Left hindlimb (tissue), 1 donor: ENCODE data around the gene GARNL3.

ENCODE experiments used
- DNase-seq: peaks from one replicate; pipeline ENCODE4 v3.0.0-alpha.2; 2018

Gene GARNL3

DNA sequence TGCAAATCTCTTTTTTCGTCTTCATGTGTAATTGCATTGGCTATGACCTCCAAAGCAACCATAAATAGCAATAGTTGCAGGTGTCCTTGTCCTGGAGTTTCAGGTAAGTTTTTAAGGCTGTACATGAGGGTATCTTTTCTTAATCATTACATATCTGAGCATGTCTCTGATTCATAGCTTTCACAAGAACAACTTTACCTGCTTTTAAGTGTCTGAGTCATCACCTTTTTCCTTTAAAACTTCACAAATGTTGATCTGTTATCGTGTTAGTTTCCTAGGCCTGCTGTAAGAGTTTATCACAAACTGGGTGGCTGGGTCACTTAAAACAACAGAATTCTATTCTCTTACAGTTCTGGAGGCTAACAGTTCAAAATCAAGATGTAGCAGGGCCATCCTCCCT is 13.8 kb downstream of the GARNL3 start:
- DNase-seq: no peak

GRCh38 chr9:127279717-127280285 is 15.2 kb downstream of the GARNL3 start:
- no peak for DNase-seq

DNA sequence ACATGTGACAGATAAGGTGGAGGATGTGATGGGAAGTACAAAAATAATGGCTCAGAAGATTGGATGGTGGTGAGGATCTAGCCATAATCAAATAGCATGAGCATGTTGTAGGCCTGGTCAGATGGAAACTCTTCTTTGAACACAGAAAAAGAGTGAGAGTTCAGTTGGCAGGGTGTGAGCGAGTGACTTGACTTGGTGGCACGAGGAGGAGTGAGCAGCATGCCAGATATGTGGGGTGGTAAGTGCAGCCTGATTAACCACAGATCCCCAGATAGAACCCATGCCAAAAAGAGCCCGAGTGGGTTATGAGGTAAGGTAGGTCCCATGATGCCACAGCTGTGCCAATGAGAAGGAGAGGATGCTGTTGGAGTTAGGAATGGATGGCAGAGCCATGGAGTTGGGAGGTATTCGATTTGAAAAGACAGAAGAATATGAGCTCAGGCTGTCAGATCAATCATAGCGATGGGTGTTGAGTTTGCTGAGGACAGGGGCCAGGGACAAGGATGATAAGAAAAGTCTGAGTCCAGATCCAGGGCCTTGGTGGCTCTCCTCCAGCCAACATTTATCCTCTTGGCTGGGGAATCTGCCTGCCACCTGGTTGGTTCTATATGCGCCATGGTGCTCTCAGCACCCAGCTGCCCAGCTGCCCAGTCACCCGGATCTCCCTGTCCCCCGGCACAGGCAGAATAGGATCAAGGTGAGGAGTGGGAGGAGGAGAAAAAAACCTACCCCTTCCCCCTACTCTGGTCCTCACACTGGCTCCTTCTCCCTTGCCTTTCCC is 16.5 kb downstream of the GARNL3 start:
- DNase-seq: no peak

DNA sequence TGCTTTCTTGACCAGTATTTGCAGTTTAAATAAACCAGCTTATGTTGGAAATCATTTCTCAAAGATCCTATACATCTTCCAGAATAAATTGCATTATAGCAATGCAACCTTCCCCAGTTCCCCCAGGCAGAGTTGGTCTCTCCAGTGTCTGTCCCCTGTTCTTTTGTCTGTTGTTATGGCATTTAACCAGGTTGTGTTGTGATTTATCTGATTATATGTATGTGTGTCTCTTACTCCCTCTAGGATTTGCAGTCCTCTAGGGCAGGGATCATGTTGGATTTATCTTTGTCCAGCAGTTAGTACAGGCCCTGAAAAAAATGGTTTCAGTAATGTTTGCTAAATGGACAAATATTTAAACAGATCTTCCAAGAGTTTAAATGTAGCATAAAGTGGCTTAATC is 17.3 kb downstream of the GARNL3 start:
- DNase-seq: no peak

- DNase-seq: no peak
Observed at GRCh38 chr9:127282611-127283010, 18.0 kb downstream of the GARNL3 start.

- no peak for DNase-seq
Observed at GRCh38 chr9:127283135-127283534, 18.6 kb downstream of the GARNL3 start.

GRCh38 chr9:127283917-127284497 is 19.4 kb downstream of the GARNL3 start:
- no peak for DNase-seq

DNA sequence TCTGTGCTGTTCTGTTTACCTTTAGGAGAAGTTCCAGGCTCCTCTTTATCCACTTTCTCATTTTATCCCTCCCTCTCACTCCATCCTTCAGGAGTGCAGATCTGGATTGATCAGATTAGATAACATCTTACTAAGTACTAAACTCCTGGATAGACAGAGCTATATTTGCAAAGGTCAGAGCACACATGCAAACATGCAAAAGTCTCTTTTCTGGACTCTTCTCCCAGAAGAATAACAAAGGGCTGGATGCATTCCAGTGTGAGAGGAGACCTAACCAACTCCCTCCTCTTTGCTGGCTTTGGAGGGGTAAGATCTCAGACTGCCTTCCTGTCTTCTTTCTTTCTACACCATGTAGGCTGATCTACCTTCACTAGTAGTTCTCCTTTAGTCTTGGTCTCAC is 21.4 kb downstream of the GARNL3 start:
- no peak for DNase-seq

GRCh38 chr9:127290561-127291065 is 26.0 kb downstream of the GARNL3 start:
- DNase-seq: no peak

DNA sequence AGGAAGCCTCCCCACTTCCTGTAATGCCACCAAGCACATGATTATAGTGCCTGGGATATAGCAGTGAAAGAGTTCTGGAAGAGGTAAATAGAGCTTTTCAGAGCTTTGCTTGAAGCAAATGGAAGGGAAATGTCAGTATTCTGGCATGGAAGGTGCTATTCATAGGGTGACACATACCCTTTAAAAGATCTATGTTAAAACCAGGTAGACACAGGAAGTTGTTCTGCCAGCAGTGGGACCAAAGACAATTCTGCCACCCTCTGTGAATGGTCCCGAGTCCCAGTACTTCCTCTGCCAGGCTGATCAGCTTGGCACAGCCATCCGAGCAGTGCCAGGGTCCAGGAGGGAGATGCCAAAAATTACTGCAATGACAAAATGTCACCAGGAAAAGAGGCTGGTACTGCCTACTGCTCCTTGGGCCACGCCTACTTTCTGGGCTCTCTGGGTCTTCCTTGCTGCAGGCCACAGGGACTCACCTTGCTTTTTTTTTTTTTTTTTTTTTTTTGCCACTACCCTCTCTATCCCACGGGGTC is 26.7 kb downstream of the GARNL3 start:
- no peak for DNase-seq

DNA sequence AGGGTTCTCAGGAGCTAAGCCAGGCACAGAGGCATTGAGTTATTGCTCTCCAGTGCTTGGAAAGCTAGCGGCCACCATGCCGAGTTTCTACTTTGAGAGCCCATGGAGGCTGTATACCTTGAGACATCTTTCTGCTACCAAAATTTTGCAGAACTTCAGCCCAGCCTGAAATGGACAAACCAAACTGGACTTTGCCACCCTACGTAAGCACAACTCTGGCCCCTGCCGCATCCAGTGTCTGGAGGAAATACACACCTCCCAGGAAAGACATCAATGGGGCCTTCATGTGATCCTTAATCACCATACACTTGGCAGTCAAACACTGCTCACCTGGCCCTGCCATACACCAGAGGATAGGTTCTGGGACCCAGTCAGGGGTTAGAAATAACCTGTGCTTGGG is 27.8 kb downstream of the GARNL3 start:
- DNase-seq: no peak

DNA sequence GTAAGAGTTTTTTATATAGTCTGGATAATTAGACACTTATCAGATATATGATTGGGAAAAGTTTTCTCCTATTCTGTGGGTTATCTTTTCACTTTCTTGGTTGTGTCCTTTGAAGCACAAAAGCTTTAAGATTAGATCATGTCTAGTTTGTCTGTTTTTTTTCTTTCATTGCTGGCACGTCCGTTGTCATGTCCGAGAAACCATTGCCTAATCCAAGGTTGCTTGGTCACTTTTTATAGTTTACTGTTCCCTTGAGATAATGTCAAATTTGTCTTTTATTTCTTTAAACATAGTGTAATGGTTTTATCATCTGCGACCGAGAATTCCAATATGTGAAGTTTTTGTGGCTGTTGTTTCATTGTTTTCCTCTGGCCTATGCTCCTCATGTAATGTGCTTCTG is 28.8 kb downstream of the GARNL3 start:
- DNase-seq: no peak

DNA sequence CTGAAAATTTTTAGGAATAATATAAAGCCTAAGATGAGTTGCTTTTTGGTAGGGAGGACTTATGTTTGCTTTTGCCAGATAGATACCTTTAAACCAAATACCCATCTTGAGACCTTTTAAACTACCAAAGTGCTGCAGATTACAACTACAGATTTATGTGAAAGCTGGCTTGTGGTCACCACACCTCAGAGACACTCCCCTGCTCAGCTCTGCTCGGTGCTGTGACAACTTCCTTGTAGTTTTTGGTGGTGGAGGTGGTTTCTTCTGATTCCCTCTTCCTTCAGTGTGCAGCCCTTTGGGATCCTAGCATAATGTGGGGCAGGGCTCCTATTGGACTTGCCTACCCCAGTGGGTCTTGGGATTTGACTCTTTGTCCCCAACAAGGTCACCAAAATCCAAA is 29.2 kb downstream of the GARNL3 start:
- no peak for DNase-seq

DNA sequence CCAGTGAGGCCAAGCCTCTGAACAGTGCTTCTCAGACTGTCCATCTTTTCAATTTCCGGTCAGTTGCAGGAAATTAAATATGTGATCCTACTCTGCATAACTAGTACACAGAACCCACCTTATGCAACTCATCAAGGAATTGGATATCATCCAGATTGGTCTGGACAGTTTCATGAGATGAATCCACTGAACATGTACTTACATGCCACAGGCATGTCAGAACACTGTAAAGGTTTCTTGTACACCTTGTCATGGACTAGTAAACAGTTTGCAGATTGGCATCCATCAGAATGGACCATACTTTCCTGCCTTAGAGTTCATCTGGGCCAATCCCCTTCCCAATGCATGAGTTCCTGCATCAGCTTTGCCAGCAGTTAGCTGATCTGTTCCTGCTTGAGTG is 30.4 kb downstream of the GARNL3 start:
- DNase-seq: no peak

DNA sequence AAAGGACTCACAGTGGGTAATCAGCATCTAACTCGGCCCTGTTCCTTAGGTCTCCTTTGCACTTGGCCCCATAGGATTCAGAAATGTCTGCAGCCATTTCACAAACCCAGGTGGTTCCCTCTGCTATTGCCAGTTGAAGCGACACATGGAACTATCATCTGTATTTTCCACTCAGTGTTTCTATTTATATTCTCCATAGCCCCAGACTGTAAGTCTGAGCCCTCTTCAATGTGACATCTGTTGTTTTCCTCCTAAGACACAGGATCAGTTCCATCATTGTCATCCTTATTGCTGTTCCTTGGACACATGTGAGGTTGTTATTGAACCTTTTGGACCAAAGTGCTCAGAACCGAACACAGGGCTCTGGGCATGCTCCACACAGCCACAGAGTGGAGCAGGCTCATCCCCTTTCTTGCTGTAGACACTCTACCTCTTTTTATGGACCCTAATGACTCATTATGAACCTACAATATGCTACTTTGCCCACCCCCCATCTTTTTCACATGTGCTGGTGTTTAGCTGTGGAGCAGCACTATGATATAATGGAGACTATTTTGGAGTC is 36.4 kb downstream of the GARNL3 start:
- no peak for DNase-seq

GRCh38 chr9:127303830-127304229 is 39.3 kb downstream of the GARNL3 start:
- no peak for DNase-seq

DNA sequence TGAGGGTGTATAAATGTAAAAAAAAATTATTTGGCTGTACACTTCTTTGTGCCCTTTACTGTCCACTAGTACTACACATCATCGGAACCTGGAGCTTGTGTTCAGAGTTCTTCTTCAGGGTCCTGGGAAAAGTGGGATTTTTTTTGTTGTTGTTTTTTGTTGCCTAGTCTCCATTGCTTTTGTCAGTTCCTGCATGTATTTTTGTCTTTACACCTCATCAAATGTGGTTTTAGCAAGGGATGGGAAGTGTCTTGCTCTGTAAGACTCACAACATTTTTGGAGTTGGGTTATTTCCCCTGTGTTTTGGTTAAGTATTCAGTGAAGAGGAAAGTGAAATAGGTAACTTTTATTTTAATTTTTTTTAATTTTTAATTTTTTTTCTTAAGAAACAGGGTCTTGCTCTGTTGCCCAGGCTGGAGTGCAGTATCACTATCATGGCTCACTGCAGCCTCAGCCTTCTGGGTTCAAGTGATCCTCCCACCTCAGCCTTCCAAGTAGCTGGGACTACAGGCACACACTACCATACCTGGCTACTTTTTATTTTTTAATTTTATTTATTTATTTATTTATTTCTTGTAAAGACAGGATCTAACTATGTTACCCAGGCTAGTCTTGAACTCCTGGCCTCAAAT is 40.7 kb downstream of the GARNL3 start:
- DNase-seq: no peak

GRCh38 chr9:127305838-127306226 is 41.3 kb downstream of the GARNL3 start:
- DNase-seq: no peak

DNA sequence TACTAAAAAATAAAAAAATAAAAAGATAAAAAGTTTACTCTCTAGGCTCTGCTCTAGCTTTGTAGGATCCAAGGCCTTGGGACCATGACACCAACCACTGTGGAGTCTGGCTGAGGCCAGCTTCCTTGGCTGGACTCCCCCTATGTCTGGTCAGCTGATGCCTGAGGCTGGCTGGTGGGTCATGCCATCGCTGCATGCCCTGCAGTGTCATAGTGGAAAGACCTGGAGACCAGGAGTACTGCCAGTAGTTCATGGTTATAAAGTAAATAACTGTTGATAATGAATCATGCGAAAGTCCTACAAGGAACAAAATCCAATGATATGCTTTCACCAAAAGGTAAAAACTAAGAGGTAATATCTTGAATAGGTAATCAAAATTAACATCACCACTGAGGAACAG is 43.2 kb downstream of the GARNL3 start:
- DNase-seq: no peak

- no peak for DNase-seq
Observed at GRCh38 chr9:127308652-127309434, 44.3 kb downstream of the GARNL3 start.

DNA sequence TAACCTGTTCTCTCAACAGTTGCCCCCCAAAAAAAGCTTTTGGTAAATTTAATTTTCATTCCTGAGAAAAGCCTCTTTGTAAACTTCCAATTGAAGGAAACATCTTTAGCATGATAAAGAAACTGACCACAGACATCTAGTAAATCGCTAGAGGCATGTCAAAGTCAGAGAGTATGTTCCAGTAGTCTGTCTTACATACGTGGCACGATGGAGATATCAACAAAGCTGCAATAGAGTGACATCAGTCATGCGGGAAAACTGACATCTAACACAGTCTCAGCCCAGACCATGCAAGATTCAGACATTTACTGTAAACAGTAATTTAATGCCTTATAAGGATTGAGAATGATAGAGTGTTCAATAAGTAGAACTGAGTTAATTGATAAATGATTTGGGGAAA is 45.1 kb downstream of the GARNL3 start:
- DNase-seq: no peak

- no peak for DNase-seq
Observed at GRCh38 chr9:127311239-127311741, 46.7 kb downstream of the GARNL3 start.
